Skeletal muscle satellite cell (primary cell): ENCODE results near the gene ACOX3.

Experiments
- H3K27me3 ChIP-seq: 2 replicates; pipeline ENCODE4 v1.7.0; 2013; ENCODE audit warnings: low read length; ENCODE audit not compliant: control insufficient read depth, insufficient read depth
- H3K36me3 ChIP-seq: 2 replicates; pipeline ENCODE4 v1.7.0; 2013; ENCODE audit warnings: mild to moderate bottlenecking, control low read depth, low read length; ENCODE audit not compliant: insufficient read depth
- H3K4me1 ChIP-seq: 2 replicates; pipeline ENCODE4 v1.7.0; 2013; ENCODE audit warnings: low read length; ENCODE audit not compliant: control insufficient read depth, insufficient read depth
- H3K4me2 ChIP-seq: 2 replicates; pipeline ENCODE4 v1.7.0; 2013; ENCODE audit warnings: mild to moderate bottlenecking, low read length
- H3K4me3 ChIP-seq: 2 replicates; pipeline ENCODE4 v1.7.0; 2013; ENCODE audit warnings: low read length
- H3K9ac ChIP-seq: 2 replicates; pipeline ENCODE4 v1.7.0; 2013; ENCODE audit warnings: mild to moderate bottlenecking, low read depth, low read length, moderate library complexity
- H3K9me3 ChIP-seq: replicated peaks from 2 replicates; pipeline ENCODE4 v1.7.0; 2013; ENCODE audit warnings: mild to moderate bottlenecking, control low read depth, low read length

The ACOX3 gene

GRCh38 chr4:8373973-8374545, 66.5 kb downstream of the ACOX3 start:
- Histone ChIP-seq H3K4me3 (no peak overlapping the region), H3K9ac (no peak overlapping the region), H3K4me2 (no peak overlapping the region), H3K4me1 (peaks cover 11% of the 10 kb centered on the region), H3K27me3 (no peaks in the 10 kb centered on the region), H3K36me3 (no peaks in the 10 kb centered on the region), H3K9me3 (no peaks in the 10 kb centered on the region)

DNA sequence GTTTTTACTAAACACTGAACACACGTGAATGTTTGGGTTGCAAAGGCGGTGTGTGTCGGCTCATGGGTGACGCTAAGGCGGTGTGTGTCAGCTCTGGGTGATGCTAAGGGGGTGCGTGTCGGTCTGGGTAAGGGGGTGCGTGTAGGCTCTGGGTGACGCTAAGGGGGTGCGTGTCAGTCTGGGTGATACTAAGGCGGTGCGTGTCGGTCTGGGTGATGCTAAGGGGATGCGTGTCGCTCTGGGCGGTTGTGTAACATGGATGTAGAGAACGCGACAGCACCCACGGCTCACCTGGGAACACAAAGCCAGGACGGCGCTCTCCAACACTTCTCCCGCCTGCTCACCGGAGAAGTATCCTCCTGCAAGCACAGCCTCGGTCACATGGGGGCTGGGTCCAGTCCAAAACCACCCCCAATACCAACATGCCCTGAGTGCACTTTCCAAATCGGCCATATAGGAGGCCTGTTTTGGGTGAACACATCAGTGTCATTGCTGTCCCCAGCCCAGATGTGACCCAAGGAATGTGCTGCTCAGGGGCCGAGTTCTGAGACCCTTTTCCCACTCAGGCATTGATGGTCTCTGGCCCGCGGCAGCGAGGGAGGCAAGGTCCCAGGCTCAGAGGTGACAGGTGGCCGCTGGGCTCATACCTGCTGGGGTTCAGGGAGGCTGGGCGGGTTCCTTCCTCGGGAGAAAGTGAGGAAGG, 67.1 kb downstream of the ACOX3 start:
- Histone ChIP-seq H3K4me3 (no peak overlapping the region), H3K36me3 (no peaks in the 10 kb centered on the region), H3K9me3 (no peaks in the 10 kb centered on the region), H3K4me1 (peaks cover 11% of the 10 kb centered on the region), H3K9ac (no peak overlapping the region), H3K4me2 (no peak overlapping the region), H3K27me3 (no peaks in the 10 kb centered on the region)

DNA sequence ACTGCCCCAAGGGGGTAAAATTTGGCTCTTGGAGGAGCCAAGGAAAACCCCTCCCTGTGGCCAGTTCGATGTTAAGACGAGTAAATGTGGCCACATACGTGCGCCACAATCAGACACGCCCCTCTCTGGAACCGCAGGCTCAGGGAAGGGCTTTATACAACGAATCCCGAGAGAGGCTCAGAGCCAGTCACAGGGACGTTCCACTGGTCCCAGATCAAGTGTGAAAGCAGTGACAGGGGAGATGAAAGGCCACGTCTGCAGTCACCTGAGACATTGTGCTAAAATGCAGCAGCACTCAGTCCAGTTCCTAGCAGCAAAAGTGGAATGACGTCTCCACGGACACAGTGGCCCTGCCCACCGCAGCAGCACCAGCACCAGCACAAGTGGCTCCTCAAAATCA, 68.0 kb downstream of the ACOX3 start:
- H3K9me3 ChIP-seq = no peaks in the 10 kb centered on the region
- no peak overlapping the region for H3K9ac ChIP-seq
- H3K4me2 ChIP-seq = no peak overlapping the region
- H3K27me3 ChIP-seq = no peaks in the 10 kb centered on the region
- H3K4me1 ChIP-seq = peaks cover 11% of the 10 kb centered on the region
- H3K4me3 ChIP-seq = no peak overlapping the region
- H3K36me3 ChIP-seq = no peaks in the 10 kb centered on the region

DNA sequence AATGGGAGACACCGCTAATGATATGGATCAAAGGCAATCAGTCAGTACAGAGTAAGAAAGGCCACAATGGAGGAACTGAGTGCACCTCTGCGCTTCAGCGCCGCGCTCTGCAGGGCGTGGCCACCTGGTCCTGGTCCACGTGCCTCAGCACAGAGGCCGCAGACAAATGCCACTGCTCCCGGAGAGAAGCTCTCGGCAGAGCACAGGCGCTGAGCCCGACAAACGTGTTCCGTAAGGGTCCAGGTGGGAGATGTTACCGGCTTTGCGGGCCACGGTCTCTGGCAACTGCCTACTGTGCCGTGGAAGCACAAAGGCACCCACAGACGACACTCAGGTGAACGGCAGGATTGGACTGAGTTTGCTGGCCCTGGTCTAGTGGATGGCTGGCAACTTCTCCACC, 68.9 kb downstream of the ACOX3 start:
- no peak overlapping the region for H3K9ac ChIP-seq
- no peaks in the 10 kb centered on the region for H3K27me3 ChIP-seq
- no peak overlapping the region for H3K4me2 ChIP-seq
- no peaks in the 10 kb centered on the region for H3K36me3 ChIP-seq
- no peaks in the 10 kb centered on the region for H3K9me3 ChIP-seq
- H3K4me3 ChIP-seq = no peak overlapping the region
- peaks cover 11% of the 10 kb centered on the region for H3K4me1 ChIP-seq

- H3K4me1 ChIP-seq = peaks cover 11% of the 10 kb centered on the region
- H3K9ac ChIP-seq = no peak overlapping the region
- H3K27me3 ChIP-seq = no peaks in the 10 kb centered on the region
- no peak overlapping the region for H3K4me2 ChIP-seq
- no peaks in the 10 kb centered on the region for H3K36me3 ChIP-seq
- no peak overlapping the region for H3K4me3 ChIP-seq
- H3K9me3 ChIP-seq = no peaks in the 10 kb centered on the region
These were observed 69.5 kb downstream of the ACOX3 start for GRCh38 chr4:8370835-8371595.

GRCh38 chr4:8370106-8370787, 70.3 kb downstream of the ACOX3 start:
- no peaks in the 10 kb centered on the region for H3K9me3 ChIP-seq
- peaks cover 11% of the 10 kb centered on the region for H3K4me1 ChIP-seq
- H3K4me3 ChIP-seq = no peak overlapping the region
- no peak overlapping the region for H3K9ac ChIP-seq
- H3K27me3 ChIP-seq = no peaks in the 10 kb centered on the region
- H3K4me2 ChIP-seq = no peak overlapping the region
- peaks cover 4% of the 10 kb centered on the region for H3K36me3 ChIP-seq

DNA sequence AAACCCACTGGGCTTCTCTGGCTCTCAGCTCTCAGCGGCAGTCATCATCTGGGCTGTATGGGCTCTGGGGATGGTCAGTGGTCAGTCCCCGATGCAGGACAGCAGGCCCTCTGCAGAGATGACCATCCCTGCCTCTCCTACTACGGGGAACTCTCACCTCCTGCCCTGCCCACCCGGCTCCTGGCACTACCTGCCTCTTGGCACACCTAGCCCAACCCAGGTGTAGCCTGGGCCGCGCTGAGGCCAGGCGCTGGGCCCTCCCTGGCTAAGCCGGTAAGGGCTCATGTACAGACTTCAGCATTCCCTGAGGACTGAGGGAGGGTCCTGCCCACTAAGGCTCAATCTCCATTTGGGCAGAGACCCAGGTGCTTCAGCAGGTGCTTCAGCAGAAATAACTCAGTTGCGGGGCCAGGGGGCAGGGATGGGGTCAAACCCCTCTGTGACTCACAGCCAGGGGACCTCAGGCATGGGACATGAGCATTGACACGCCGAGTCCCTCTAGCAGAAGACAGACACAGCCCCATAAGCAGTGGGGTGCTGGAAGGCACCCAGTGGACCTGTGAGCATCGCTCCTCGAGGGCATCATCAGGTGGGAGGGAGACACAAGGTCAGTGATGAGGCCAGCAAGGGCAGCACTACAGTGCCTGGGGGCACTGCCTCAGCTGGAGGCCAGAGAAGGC, 71.0 kb downstream of the ACOX3 start:
- H3K4me1 ChIP-seq = peaks cover 11% of the 10 kb centered on the region
- no peaks in the 10 kb centered on the region for H3K27me3 ChIP-seq
- peaks cover 7% of the 10 kb centered on the region for H3K36me3 ChIP-seq
- no peak overlapping the region for H3K4me2 ChIP-seq
- no peaks in the 10 kb centered on the region for H3K9me3 ChIP-seq
- H3K4me3 ChIP-seq = no peak overlapping the region
- no peak overlapping the region for H3K9ac ChIP-seq

DNA sequence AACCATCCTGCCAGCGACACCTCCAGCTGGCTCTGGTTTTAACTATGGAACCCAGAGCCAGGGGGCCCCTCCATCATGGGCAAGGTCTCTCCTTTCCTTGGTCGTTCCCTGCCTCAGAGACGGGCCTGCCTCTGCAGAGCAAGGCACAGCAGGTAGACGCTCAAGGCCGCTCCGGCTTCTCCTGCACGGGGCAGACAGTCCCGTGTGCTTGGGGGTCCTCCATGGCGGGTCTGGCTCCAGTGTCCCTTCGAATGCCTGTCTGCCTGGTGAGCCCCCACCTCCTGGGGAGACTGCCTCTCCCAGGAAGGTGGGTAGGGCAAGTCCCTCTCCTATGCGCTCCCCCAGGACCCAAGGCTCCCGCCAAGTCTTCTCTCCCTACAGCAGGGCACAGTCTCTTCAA, 71.5 kb downstream of the ACOX3 start:
- Histone ChIP-seq H3K9me3 (no peaks in the 10 kb centered on the region), H3K36me3 (peaks cover 7% of the 10 kb centered on the region), H3K27me3 (no peaks in the 10 kb centered on the region), H3K4me3 (no peak overlapping the region), H3K4me2 (no peak overlapping the region), H3K4me1 (peaks cover 11% of the 10 kb centered on the region), H3K9ac (no peak overlapping the region)

DNA sequence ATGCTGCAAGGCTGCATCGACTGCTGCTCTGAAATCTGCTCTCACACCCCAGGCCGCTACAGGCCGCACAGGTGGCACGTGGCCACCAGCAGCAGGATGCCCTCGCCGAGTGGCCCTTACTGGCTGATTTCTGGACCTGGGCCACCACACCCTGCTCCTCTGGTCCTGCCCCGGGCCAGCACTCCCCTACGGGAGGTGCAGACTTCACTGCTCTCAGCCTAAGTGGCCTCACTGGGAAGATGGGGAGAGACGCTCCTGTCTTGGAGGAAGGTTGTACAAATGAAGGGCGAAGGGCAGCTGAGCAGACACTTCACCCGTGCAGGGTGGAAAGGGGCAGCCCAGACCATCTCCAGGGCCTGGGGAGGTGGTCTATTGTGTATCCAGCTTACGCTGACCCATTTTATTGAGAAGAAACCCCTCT, 72.5 kb downstream of the ACOX3 start:
- H3K27me3 ChIP-seq = no peaks in the 10 kb centered on the region
- H3K36me3 ChIP-seq = peaks cover 7% of the 10 kb centered on the region
- H3K4me1 ChIP-seq = peaks cover 11% of the 10 kb centered on the region
- no peak overlapping the region for H3K4me2 ChIP-seq
- no peak overlapping the region for H3K4me3 ChIP-seq
- H3K9me3 ChIP-seq = no peaks in the 10 kb centered on the region
- H3K9ac ChIP-seq = no peak overlapping the region

DNA sequence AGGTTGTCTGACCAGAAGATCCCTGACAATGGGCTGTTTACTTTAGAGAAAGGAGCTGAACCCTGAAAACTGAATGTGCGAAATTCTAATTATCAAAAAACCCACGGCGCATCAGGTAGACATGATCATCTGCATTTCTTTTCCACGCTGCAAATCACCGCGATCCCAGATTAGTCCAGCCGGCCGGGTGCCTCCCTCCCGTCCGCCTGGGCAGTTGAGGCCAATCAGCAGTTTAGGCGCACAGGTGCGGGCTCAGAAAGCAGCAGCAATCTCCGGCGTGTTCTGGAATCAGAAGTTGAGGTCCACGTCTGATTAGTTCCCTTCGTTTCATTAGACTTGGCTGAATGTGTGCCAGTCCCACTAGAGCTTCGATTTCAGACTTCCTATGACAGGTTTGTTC, 73.9 kb downstream of the ACOX3 start:
- Histone ChIP-seq H3K4me2 (no peak overlapping the region), H3K9ac (no peak overlapping the region), H3K4me1 (peaks cover 9% of the 10 kb centered on the region), H3K9me3 (no peaks in the 10 kb centered on the region), H3K27me3 (no peaks in the 10 kb centered on the region), H3K4me3 (no peak overlapping the region), H3K36me3 (peaks cover 7% of the 10 kb centered on the region)

- Histone ChIP-seq H3K4me2 (no peak overlapping the region), H3K36me3 (peaks cover 7% of the 10 kb centered on the region)
These were observed 74.6 kb downstream of the ACOX3 start for GRCh38 chr4:8365951-8366350.

More at GRCh38 chr4:8365951-8366350, 74.6 kb downstream of the ACOX3 start:
- Histone ChIP-seq H3K4me1 (peaks cover 4% of the 10 kb centered on the region), H3K27me3 (no peaks in the 10 kb centered on the region), H3K4me3 (no peak overlapping the region), H3K9me3 (no peaks in the 10 kb centered on the region), H3K9ac (no peak overlapping the region)
